NCI-H460 (cell line): Measurements from ENCODE around the gene CUEDC2. TPM values are rescaled to one million over a fixed set of nuclear protein-coding genes. Genes with fewer than 3 reads are reported as not detected.

Source experiments
- DNase-seq: peaks from one replicate; pipeline ENCODE4 v3.0.0-alpha.2; 2016; ENCODE audit warnings: low read depth; ENCODE audit errors: extremely low read depth
- polyA plus RNA-seq: library from polyadenylated mRNA; depleted of rRNA; stranded (reverse); fragments of >200 nt; gene quantifications from 2 replicates; pipeline ENCODE4 v1.2.3, GENCODE V29; 2014; cell fraction: nucleus; rRNA removed
- total RNA-seq: library from RNA; depleted of rRNA; stranded (reverse); fragments of >200 nt; shearing (Covaris generic); gene quantifications from 2 replicates; pipeline ENCODE4 v1.2.3, GENCODE V29; 2014; rRNA removed

CUEDC2 gene, protein sequence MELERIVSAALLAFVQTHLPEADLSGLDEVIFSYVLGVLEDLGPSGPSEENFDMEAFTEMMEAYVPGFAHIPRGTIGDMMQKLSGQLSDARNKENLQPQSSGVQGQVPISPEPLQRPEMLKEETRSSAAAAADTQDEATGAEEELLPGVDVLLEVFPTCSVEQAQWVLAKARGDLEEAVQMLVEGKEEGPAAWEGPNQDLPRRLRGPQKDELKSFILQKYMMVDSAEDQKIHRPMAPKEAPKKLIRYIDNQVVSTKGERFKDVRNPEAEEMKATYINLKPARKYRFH
- 51.7 and 55.3 TPM in 2 replicates for total RNA-seq
- 82.1 and 118 TPM in 2 replicates for polyA plus RNA-seq

DNA sequence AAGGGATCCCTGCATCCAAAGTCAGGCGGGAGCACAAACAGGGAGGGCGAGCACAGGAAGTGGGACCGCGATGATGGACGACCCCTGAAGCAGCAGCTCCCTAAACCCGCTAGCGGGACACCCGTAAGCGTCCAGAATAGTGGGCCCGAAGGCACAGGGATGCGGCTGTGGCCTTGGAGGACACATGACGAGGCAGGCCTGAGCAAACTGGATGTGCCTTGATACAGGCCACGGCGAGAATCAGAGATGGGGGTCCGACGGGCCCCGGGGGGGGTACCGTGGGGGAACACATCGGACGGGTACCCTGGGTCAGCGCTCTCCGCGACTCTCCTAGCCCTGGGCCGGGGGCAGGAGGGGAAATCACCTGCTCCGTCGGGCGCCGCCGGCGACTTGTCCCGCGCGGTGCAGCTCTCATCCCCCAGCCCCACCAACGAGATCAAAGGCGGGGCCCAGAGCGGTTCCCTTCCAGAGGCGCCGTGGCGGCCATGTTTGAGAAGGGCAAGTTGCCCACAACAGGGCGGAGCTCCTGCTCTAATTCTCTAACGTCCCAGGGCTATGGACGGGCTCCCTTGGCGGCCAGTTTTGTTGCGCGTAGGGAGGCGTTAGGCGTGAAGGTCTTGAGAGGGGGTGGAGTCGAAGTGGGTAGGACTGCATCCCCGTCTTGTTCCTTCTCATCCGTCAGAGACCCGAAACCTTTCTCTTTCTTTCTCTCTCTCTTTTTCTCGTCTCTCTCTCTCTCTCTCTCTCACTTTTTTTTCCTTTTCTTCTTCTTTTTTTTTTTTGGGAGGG is at the start of gene CUEDC2:
Gene CUEDC2 (minus strand): TSS at position 413 of the 789 bp plus-strand sequence. CDS start 7,386 bp downstream, outside the sequence.
- peak; percentile 96 for DNase-seq

DNA sequence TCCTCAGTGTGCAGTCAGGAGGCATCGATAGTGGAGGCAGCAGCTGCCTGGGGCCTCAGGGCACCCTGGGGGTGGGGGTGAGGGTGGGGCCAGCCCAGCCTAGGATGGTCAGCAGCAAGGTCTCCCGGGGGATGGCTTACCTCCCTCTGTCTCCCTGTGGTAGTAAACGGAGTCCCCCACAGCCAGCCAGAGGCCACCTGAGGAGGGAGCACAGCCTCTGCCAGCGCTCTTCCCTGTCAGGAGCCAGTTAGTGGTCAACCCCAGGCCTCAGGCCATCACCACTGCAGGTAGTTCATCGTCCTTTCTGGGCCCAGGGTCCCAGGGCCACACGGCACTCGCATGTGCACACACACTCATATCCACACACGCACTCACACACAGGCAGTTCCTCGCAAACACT is 48.0 kb upstream of the CUEDC2 start:
- no peak for DNase-seq

DNA sequence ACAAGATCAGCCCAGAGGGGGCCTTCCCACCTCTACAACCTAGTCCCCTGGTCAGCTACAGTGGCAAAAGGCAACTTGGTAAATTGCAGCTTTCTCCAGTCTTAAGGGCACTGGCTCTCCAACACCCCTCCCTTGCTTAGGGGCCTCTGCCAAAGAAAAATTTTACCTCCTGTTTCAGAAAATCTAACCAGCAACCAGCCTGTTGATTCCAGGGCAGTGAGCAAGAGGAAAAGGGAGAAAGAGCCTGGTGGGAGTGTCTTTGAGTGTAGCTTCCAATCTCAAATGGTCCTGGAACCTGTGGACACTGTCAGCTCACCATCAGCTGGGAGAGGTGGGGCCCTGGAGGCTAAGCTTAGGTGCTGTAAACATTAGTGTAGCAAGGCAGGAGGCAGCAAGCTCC is 47.3 kb upstream of the CUEDC2 start:
- no peak for DNase-seq

DNA sequence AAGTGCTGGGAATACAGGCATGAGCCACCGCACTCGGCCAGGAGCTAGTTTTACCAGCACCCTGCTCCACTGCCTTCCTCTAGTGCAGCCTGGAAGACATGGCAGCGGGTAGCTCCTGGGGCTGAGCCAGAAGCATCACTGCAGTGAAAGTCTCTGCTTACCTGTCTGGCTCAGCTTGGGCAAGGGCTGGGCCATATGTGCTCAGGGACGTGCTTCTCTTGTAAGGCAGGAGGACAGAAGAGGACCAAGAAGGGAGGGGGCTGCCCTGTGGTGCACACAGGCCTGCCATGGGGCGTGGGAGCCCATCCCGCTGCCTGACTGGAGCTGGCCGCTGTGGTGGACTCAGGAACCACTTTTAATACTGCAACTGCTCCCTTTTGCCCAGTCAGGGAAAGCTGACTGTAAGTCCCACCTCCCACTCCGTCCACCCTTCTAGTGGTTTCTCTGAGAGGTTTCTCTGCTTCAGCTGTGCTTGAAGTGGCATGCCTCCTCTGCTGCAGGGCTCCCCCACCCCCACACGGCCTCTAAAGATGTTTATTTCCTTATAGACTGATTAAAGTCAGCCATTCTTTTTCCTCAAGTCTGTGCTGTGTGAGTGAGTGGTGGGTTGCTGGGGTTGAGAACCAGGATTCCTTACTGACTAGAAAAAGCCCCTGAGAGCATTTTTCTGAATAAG is 44.2 kb upstream of the CUEDC2 start:
- no peak for DNase-seq

DNA sequence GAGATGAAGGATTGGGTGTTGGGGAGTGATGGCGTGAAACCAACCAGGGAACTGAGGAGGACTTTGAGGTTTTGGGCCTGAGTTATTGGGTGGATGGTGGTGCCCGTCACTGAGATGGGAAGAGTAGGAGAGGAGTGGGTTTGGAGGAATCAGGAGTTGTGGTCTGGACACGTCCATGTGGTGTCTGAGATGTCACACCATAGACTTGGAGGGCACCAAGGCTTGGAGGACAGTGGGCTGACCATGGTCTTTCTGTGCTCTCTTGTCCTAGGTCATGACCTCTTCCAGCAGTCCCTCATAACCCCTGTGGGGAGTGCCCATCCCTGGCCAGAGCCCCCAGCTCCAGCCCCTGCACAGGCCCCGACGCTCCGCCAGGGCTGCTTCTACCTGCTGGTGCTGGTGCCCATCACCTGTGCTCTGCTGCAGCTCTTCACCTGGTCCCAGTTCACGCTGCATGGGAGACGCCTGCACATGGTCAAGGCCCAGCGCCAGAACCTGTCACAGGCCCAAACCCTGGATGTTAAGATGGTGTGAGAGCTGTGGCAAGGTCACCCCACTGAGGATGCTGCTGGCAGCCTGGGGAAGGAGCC is 43.2 kb upstream of the CUEDC2 start:
- DNase-seq: no peak

DNA sequence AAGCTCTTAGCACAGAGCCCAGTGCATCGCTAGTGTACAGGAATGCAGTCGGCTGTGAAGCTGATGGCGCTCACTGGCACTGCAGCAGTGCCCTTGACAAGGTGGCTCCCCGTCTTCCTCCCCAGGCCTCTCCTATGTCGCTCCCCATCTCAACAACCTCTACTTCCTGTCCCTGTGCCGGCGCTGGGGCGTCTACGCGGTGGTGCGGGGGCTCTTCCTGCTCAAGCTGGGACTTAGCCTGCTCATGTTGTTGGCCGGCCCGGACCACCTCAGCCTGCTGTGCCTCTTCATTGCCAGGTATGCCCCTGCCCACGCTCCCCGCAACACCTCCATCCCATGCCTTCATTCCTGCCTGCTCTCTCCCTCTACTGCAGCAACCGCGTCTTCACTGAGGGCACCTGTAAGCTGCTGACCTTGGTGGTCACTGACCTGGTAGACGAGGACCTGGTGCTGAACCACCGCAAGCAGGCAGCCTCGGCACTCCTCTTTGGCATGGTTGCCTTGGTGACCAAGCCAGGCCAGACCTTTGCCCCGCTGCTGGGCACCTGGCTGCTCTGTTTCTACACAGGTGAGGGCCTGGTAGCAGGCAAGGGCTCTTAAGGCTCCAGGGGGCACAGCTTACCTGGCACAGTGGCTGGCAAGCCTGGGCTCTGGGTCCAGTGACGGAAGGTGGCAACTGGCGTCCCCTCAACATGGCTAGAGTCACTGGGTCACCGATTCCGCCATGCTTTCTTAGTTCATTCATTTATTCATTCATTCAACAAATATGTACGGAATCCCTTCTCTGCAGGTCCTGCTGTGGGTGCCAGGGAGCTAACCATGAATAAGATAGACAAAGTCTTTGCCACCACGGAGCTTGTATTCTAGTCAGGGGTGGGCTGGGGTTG is 41.3 kb upstream of the CUEDC2 start:
- DNase-seq: no peak

DNA sequence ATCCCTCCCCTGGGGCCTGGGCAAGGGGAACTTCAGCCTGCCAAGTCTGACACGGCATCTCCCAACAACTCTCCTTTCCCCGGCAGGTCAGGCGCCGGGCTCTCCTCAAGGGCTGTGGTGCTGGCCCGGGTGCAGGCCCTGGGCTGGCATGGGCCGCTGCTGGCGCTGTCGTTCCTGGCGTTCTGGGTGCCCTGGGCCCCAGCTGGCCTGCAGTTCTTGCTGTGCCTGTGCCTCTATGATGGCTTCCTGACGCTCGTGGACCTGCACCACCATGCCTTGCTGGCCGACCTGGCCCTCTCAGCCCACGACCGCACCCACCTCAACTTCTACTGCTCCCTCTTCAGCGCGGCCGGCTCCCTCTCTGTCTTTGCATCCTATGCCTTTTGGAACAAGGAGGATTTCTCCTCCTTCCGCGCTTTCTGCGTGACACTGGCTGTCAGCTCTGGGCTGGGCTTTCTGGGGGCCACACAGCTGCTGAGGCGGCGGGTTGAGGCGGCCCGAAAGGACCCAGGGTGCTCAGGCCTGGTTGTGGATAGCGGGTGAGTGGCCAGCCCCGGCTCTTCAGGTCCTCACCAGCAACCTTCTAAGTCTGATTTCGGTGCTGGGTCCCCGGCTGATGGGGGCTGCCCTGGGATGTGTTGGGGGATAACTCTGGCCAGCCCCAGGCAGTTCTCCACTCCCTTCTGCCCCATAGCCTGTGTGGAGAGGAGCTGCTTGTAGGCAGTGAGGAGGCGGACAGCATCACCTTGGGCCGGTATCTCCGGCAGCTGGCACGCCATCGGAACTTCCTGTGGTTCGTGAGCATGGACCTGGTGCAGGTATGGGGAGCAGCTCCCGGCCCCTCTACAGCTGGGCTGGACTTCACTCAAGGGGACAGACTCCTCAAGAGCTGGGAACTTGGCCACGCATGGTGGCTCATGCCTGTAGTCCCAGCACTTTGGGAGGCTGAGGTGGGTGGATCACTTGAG is 38.5 kb upstream of the CUEDC2 start:
- no peak for DNase-seq

DNA sequence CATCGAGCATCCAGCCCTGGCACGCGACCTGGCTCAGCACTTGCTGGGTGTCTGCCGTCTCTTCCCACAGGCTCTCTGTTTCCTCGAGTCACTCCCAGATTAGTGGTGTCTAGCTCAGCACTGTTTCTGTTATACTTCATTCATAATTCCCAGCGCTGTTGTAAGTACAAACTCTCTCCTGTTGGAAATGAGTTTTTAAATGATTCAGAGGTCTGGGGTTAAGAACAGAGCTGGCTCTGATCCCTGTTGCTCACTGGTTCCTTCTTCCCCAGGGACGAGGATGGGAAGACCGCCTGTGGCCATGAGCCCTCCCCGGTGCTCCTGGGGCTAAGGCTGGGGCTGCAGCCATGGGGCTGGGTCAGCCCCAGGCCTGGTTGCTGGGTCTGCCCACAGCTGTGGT is 36.3 kb upstream of the CUEDC2 start:
- no peak for DNase-seq

DNA sequence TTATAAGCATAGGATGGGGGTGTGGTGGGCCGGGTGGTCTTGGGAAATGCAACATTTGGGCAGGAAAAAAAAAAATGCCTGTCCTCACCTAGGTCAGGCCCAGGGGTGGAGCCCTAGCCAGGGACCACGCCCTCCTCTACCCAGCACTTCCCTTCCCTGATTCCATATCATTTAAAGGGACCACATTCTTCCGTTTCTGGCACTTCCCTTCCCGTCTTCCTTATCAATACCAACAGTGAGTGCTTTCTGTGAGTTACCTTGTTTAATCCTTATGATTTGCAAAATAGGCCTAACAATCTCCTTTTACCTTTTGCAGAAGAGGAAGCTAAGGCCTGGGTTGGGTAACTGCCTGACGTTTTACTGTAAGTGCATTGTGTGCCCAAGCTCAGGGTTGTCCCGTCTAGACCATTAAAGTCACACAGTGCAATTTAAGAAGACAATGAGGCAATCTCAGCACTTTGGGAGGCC is 35.6 kb upstream of the CUEDC2 start:
- no peak for DNase-seq

DNA sequence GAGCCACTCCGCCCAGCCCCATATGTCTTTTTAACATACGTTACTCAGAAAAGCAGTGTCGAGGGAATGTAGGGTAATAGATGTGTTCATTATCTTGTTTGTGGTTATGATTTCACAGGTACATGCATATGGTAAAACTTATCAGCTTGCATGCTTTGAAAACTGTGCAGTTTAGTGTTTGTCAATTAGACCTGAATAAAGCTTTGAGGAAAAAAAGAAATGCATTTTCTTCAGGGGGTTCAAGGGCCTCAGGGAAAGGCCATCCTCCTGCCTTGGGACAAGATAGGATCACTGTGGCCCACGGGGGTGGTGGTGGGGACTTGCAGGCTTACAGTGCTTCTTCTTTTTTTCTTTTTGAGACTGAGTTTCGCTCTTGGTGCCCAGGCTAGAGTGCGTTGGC is 34.9 kb upstream of the CUEDC2 start:
- DNase-seq: no peak

DNA sequence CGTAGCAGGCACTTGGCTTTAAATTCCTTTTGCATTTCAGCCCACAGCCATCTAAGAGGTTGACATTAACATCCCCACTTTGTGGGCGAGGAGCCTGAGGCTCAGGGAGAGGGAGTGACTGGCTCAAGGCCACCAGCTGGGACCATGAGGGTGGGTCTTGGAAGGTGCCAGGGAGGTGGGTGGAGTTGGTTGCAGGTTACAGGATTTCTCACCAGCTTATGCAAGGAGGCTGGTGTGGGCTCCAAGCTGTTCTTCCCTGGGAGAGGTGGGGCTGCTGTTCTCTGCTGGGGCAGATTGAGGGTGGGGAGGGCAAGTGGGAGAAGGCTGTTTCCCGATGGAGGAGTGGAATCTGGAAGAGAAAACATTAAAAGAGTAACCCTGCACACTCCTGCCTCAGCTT is 33.1 kb upstream of the CUEDC2 start:
- DNase-seq: no peak

DNA sequence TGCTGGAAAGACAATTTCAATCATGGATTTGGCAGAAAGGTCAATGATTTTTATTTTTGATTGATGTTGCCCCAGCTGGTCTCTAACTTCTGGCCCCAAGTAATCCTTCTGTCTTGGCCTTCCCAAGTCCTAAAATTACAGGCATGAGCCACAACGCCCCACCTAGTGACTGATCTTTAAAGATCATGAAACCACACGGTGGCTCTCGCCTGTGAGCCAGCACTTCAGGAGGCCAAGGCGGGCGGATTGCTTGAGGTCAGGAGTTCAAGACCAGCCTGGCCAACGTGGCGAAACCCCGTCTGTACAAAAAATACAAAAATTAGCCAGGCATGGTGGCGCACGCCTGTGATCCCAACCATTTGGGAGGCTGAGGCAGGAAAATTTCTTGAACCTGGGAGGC is 31.6 kb upstream of the CUEDC2 start:
- no peak for DNase-seq

DNA sequence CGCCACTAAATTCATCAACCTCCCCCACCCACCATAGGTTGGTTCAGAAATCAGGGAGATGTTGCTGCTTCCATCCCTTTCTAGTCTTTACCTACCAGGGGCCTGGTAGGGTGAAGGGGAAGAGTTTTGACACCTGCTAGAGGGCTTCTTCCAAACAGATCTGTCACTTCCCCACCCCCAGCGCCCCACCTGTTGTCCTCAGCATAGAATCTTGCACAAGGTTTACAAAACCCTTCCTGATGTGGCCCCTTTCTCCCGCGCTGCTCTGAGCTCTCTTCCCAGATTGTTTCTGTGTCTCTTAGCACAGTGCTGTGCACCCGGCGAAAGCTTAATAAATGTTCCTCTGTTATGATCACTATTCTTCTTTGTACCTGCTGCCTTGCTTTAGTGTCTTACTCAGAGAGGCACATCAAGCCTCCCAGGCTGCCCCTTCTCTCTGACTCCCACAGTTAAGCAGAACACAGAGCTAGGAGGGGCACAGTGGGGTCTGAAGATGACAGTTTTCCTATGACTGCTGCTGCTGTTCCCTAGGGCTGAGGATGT is 30.2 kb upstream of the CUEDC2 start:
- no peak for DNase-seq

DNA sequence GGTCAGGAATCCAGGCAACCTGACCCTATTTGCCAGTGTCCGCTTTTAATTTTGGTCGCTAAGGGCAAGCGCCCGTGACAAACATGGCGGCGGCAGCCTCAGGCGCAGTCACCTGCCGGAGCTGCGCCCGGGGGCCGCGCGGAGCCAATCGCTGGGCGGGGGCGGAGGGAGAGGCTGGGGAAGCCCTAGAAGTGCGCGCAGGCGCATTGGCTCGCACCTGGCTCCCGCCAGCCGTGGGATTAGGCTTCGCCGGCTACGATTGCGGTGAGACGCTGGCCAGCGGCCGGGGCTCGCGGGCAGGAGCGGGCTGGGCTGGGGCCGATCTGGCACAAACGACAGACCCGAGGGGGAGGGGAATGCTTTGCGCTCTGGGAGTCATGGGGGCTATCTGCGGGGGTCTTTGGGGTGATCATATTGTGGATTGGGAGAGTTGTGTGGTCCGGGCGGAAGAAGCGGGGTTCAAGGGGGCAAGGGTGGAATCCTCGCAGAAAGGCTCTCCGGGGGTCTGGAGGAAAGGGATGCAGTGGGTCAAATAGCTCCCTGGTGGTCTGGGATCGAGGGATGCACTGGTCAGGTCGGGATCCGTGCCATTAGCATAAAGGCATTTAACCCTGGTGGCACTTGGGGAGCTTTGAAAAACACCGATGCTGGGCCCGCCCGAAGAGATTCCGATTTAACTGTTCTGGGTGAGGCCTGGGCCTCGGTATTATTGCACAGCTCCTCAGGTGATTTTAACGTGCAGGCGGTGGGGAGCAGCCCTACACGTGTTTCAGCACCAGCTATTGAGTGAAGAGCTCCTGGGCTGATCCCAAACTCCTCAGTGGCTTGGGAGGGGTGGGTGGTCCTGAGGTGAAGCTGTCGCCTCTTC is 29.0 kb upstream of the CUEDC2 start:
- peak; percentile 88 for DNase-seq

DNA sequence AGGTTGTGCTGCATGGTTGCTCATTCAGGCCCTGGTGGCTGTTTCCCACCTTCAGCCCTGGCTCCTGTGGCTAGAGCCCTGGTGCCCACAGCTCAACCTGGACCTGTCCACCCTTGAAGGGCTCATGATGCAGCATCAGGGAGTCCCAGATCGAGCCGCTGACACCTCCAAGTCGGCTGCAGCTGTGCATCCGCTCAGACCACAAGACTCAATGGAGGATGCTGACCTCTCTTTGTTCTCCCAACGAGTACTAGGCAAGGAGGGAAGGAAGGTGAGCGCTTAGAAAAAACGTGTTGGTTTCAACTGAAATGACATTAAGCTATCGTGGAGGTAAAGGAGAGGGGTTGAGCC is 28.4 kb upstream of the CUEDC2 start:
- no peak for DNase-seq

DNA sequence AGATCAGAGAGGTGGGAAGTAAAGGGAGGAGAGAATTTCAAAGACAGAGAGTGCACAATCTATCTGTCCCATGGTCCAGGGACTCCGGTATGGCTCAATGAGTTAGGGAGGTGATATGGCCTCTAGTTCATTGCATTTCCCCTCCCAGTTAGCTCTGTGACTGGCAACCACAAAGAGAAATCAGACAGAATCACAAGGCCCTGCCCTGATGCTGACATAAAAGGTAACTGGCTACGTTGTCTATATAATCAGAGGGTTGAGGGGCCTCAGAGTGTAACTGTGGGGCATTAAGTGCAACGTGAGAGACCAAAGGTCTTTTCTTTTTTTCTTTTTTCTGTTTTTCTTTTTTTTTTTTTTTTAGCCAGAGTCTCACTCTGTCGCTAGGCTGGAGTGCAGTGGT is 26.3 kb upstream of the CUEDC2 start:
- no peak for DNase-seq

DNA sequence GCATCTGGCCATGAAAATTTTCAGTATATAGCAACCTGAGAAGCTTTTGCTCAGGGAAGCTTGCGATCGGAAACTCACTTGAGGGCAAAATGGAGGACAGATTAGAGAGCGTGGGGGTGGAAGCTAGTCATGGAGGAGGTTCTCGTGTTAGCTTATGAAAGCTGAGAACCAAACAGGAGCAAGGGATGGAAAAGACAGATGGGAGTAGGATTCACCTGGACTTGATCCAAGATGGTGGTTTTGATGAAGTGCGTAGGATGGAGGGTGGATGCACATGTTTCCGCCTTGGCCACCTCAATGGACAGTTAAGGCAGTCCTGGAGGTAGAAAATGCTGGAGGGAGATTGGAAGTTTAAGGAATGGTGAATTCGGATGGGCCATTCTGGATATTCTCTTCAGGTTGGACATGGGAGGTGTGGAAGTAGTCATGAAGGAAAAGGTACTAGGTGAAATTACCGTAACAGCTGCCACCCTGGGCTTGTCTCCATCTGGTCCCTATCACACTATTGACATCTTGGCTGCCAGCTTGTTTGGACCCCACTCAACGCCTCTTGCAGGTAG is 25.3 kb upstream of the CUEDC2 start:
- no peak for DNase-seq
